HuH-7.5 (cell line): Measurements from ENCODE around the gene HAO2.

Experiments
- DNase-seq: peaks from one replicate; pipeline ENCODE4 v3.0.0; 2011; ENCODE audit warnings: low spot score

HAO2 gene

GRCh38 chr1:119380304-119380703, 11.7 kb downstream of the HAO2 start:
- DNase-seq: no peak

- no peak for DNase-seq
Measured at GRCh38 chr1:119380983-119381662, 12.5 kb downstream of the HAO2 start.

- DNase-seq: no peak
Measured at GRCh38 chr1:119384591-119384990, 16.0 kb downstream of the HAO2 start.

GRCh38 chr1:119385650-119386049, 17.1 kb downstream of the HAO2 start:
- DNase-seq: no peak

- no peak for DNase-seq
Measured at GRCh38 chr1:119387858-119388257, 19.3 kb downstream of the HAO2 start.

GRCh38 chr1:119388450-119388849, 19.9 kb downstream of the HAO2 start:
- no peak for DNase-seq

GRCh38 chr1:119390526-119390925, 21.9 kb downstream of the HAO2 start:
- DNase-seq: no peak

- no peak for DNase-seq
Measured at GRCh38 chr1:119391749-119392148, 23.2 kb downstream of the HAO2 start.

- DNase-seq: no peak
Measured at GRCh38 chr1:119394085-119394484, 25.5 kb downstream of the HAO2 start.

- no peak for DNase-seq
Measured at GRCh38 chr1:119396982-119397381, 28.4 kb downstream of the HAO2 start.

GRCh38 chr1:119397986-119398385, 29.4 kb downstream of the HAO2 start:
- DNase-seq: no peak

- no peak for DNase-seq
Measured at GRCh38 chr1:119404736-119405135, 36.2 kb downstream of the HAO2 start.

GRCh38 chr1:119409731-119410130, 41.1 kb downstream of the HAO2 start:
- DNase-seq: no peak

- DNase-seq: no peak
Measured at GRCh38 chr1:119410961-119411360, 42.4 kb downstream of the HAO2 start.

GRCh38 chr1:119414950-119415349, 46.4 kb downstream of the HAO2 start, which contains the start of gene HSD3B2:
Gene HSD3B2, plus strand, starts transcription at chr1:119415150. Its CDS starts 270 bp downstream, at chr1:119415420.
- no peak for DNase-seq

- DNase-seq: no peak
Measured at GRCh38 chr1:119416006-119416640, 47.5 kb downstream of the HAO2 start.

- DNase-seq: no peak
Measured at GRCh38 chr1:119419109-119419508, 50.5 kb downstream of the HAO2 start.

- DNase-seq: no peak
Measured at GRCh38 chr1:119420638-119421037, 52.1 kb downstream of the HAO2 start.

- DNase-seq: no peak
Measured at GRCh38 chr1:119422631-119423030, 54.0 kb downstream of the HAO2 start.

- no peak for DNase-seq
Measured at GRCh38 chr1:119428991-119429390, 60.4 kb downstream of the HAO2 start.

GRCh38 chr1:119429687-119430086, 61.1 kb downstream of the HAO2 start:
- DNase-seq: no peak

GRCh38 chr1:119430486-119430885, 61.9 kb downstream of the HAO2 start:
- DNase-seq: no peak

GRCh38 chr1:119431836-119432235, 63.3 kb downstream of the HAO2 start:
- DNase-seq: no peak

GRCh38 chr1:119435052-119435451, 66.5 kb downstream of the HAO2 start:
- no peak for DNase-seq
